Tibial nerve (tissue), 3 donors: ENCODE results near the gene NAT8L.

Experiments used
- POLR2A ChIP-seq, 2 donors: fragments of 450-650 bp; IDR thresholded peaks; one replicate each; pipeline ENCODE4 v1.6.1; 2017; ENCODE audit warnings: antibody characterized with exemption in 2 of 2, mild to moderate bottlenecking in 2 of 2, moderate library complexity in 2 of 2
- TF ChIP-seq, protein P1 (sequence below), 5 experiments: fragments of 200-600 bp in 3 of 5; fragments of 450-650 bp in 2 of 5; sonication (generic) in 3 of 5; IDR thresholded peaks; one replicate each; pipeline ENCODE4 v1.5.1; 2016 to 2019; ENCODE audit warnings: antibody characterized with exemption in 5 of 5, mild to moderate bottlenecking in 3 of 5, moderate library complexity in 2 of 5

DNA sequence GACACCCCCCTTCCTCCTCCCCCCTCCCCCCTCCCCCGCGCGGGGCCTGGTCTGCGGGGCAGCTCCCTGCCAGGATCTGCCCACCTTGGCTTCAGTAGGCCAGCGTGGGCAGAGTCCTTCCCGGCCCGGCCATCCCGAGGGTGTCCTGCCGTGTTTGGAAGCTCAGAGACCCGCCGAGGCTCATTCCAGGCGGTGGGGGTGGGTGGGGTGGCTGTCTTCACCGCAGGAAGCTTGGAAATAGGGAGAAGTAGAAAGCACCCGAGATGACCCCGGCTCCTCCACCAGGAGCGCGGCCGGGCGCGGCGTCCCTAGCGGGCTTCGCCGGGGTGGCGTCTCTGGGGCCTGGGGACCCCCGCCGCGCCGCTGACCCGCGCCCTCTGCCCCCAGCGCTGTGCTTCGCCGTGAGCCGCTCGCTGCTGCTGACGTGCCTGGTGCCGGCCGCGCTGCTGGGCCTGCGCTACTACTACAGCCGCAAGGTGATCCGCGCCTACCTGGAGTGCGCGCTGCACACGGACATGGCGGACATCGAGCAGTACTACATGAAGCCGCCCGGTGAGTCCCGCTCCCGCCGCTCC, 1.6 kb downstream of the NAT8L start:
- TF ChIP-seq POLR2A (IDR thresholded peaks at IDR 0.05) = no peak
- TF ChIP-seq, protein P1, sequence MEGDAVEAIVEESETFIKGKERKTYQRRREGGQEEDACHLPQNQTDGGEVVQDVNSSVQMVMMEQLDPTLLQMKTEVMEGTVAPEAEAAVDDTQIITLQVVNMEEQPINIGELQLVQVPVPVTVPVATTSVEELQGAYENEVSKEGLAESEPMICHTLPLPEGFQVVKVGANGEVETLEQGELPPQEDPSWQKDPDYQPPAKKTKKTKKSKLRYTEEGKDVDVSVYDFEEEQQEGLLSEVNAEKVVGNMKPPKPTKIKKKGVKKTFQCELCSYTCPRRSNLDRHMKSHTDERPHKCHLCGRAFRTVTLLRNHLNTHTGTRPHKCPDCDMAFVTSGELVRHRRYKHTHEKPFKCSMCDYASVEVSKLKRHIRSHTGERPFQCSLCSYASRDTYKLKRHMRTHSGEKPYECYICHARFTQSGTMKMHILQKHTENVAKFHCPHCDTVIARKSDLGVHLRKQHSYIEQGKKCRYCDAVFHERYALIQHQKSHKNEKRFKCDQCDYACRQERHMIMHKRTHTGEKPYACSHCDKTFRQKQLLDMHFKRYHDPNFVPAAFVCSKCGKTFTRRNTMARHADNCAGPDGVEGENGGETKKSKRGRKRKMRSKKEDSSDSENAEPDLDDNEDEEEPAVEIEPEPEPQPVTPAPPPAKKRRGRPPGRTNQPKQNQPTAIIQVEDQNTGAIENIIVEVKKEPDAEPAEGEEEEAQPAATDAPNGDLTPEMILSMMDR (IDR thresholded peaks at IDR 0.05) = no peak
